HCT116 (cell line): Measurements from ENCODE around the gene MRAP2.

ENCODE experiments used
- CTCF ChIP-seq, 3 experiments: fragments of 200-600 bp in 1 of 3; sonication (generic) in 1 of 3; IDR thresholded peaks in 2 of 3; conservative IDR thresholded peaks in 1 of 3; 2 replicates each; pipeline ENCODE4 v1.5.1; 2012 to 2017; ENCODE audit warnings: low read depth in 2 of 3, low read length in 2 of 3, antibody characterized with exemption in 1 of 3, borderline replicate concordance in 1 of 3, control low read depth in 1 of 3, mild to moderate bottlenecking in 1 of 3, mixed read lengths in 1 of 3, mixed run types in 1 of 3, moderate library complexity in 1 of 3; ENCODE audit not compliant: insufficient read depth in 1 of 3
- ELF1 ChIP-seq: IDR thresholded peaks from 2 replicates; pipeline ENCODE4 v1.6.1; 2012; ENCODE audit warnings: low read depth, borderline replicate concordance
- MAX ChIP-seq: IDR thresholded peaks from 2 replicates; pipeline ENCODE4 v1.6.1; 2012

DNA sequence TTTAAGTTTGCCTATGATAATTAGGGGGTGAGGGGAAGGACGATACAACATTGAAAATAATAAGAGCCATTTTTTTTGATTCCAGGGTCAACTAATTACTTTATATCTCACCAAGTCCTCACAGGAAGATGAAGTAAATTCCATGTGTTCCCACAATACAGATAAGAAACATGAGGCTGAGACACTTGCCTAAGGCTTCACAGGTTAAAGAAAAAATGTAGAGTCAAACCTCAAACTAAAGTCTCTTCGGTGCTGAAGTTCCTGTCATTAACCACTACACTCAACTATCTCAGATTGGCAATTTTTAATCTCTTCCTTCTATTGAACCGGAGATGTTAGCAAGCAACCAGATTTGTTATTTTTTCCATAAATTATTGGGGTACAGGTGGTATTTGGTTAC, 33.0 kb downstream of the MRAP2 start:
- no peak for TF ChIP-seq CTCF (IDR thresholded peaks at IDR 0.05 in 2 of 3, conservative IDR thresholded peaks at IDR 0.05 in 1 of 3; ENCODE audit: borderline replicate concordance in 1 of 3, insufficient read depth in 1 of 3, low read depth in 2 of 3, low read length in 2 of 3)
- TF ChIP-seq MAX, result no peak
- no peak for TF ChIP-seq ELF1
